Gastrocnemius medialis (tissue), 4 donors: ENCODE results near the gene LMNTD2. TPM values are rescaled to one million over a fixed set of nuclear protein-coding genes. Genes with fewer than 3 reads are reported as not detected.

Source experiments
- ATAC-seq, 2 donors: fragments of 150-250 bp; one replicate each; pipeline ENCODE4 v1.9.1; 2016
- DNase-seq, 2 donors: peaks; one replicate each; pipeline ENCODE4 v3.0.0-alpha.2; 2019
- H3K27ac ChIP-seq, 4 donors: fragments of 200-600 bp; sonication (generic); 1 replicate in 1 of 4; 2 replicates in 3 of 4; pipeline ENCODE4 v1.5.1; 2016 to 2018; ENCODE audit warnings: mild to moderate bottlenecking in 2 of 4, moderate library complexity in 1 of 4
- H3K27me3 ChIP-seq, 3 donors: fragments of 200-600 bp; sonication (generic) in 2 of 3; 1 replicate in 1 of 3; 2 replicates in 2 of 3; pipeline versions ENCODE4 v1.5.1 to v1.6.0; 2016 to 2019; ENCODE audit warnings: mild to moderate bottlenecking in 1 of 3, moderate library complexity in 1 of 3
- H3K36me3 ChIP-seq, 2 donors: fragments of 200-600 bp; sonication (generic) in 1 of 2; one replicate each; pipeline ENCODE4 v1.5.1; 2017 to 2018
- H3K4me1 ChIP-seq, 2 donors: fragments of 200-600 bp; sonication (generic) in 1 of 2; one replicate each; pipeline ENCODE4 v1.5.1; 2016 to 2017; ENCODE audit warnings: mild to moderate bottlenecking in 2 of 2
- H3K4me3 ChIP-seq, 4 donors: fragments of 200-600 bp; sonication (generic) in 3 of 4; 1 replicate in 1 of 4; 2 replicates in 3 of 4; pipeline ENCODE4 v1.5.1; 2016 to 2019; ENCODE audit warnings: mild to moderate bottlenecking in 2 of 4
- H3K9me3 ChIP-seq, 3 donors: fragments of 200-600 bp; sonication (generic) in 2 of 3; 1 replicate in 1 of 3; 2 replicates in 2 of 3; pipeline ENCODE4 v1.5.1; 2016 to 2019
- POLR2A ChIP-seq, 2 donors: fragments of 450-650 bp; IDR thresholded peaks; one replicate each; pipeline ENCODE4 v1.6.1; 2017; ENCODE audit warnings: antibody characterized with exemption in 2 of 2, mild to moderate bottlenecking in 2 of 2, moderate library complexity in 2 of 2
- in situ Hi-C, 4 donors: fragments of 200-750 bp; cut with MboI; loops; one replicate each; pipeline versions ENCODE4 v1.15.0 to v1.8.0; 2017; ENCODE audit warnings: low sequenced_read_pairs in 4 of 4
- intact Hi-C: fragments of 100-400 bp; cut with DNase I; formaldehyde crosslinking; loops from one replicate; pipeline ENCODE4 v1.15.1; 2023; ENCODE audit warnings: low total_unique reads
- total RNA-seq, 4 donors: library from RNA; depleted of rRNA; stranded (reverse); fragments of >200 nt; gene quantifications; one replicate each; pipeline versions ENCODE4 v1.1.0 to v1.2.3, GENCODE V29; 2016
- TF ChIP-seq, protein P1 (sequence below), 5 experiments: fragments of 450-650 bp in 3 of 5; fragments of 200-600 bp in 2 of 5; sonication (generic) in 2 of 5; IDR thresholded peaks in 4 of 5; conservative IDR thresholded peaks in 1 of 5; 1 replicate in 4 of 5; 2 replicates in 1 of 5; pipeline ENCODE4 v1.5.1; 2016 to 2019; ENCODE audit warnings: antibody characterized with exemption in 5 of 5, mild to moderate bottlenecking in 3 of 5, moderate library complexity in 3 of 5

The LMNTD2 gene
- total RNA-seq, 4 donors from 2014 or later, result 0.13 to 1.5 TPM; not detected in 2

- Histone ChIP-seq H3K4me3 (peak overlapping the region; percentile 73 to 84 (median 76)), H3K36me3 (peaks cover 0 to 7% of the 10 kb centered on the region in 2 donors), H3K27me3 (no peaks in the 10 kb centered on the region), H3K27ac (peak overlapping the region in 3 of 4 donors; percentile 94 to 99 (median 97)), H3K4me1 (peaks cover 42 to 64% of the 10 kb centered on the region in 2 donors), H3K9me3 (no peaks in the 10 kb centered on the region)
- in situ Hi-C loops, result no loop called here
- intact Hi-C loops, result no loop called here
- ATAC-seq (no peak), DNase-seq (no peak)
- TF ChIP-seq, protein P1, sequence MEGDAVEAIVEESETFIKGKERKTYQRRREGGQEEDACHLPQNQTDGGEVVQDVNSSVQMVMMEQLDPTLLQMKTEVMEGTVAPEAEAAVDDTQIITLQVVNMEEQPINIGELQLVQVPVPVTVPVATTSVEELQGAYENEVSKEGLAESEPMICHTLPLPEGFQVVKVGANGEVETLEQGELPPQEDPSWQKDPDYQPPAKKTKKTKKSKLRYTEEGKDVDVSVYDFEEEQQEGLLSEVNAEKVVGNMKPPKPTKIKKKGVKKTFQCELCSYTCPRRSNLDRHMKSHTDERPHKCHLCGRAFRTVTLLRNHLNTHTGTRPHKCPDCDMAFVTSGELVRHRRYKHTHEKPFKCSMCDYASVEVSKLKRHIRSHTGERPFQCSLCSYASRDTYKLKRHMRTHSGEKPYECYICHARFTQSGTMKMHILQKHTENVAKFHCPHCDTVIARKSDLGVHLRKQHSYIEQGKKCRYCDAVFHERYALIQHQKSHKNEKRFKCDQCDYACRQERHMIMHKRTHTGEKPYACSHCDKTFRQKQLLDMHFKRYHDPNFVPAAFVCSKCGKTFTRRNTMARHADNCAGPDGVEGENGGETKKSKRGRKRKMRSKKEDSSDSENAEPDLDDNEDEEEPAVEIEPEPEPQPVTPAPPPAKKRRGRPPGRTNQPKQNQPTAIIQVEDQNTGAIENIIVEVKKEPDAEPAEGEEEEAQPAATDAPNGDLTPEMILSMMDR (IDR thresholded peaks at IDR 0.05 in 4 of 5, conservative IDR thresholded peaks at IDR 0.05 in 1 of 5), result no peak
- no peak for TF ChIP-seq POLR2A (IDR thresholded peaks at IDR 0.05)
Measured at GRCh38 chr11:578276-579035, 17.9 kb upstream of the LMNTD2 start.

GRCh38 chr11:577611-577894 lies 17.0 kb upstream of the LMNTD2 start:
- in situ Hi-C loops, result no loop called here
- no peak for DNase-seq
- H3K4me1 ChIP-seq, result peaks cover 42 to 72% of the 10 kb centered on the region in 2 donors
- peak overlapping the region; percentile 73 to 84 (median 76) for H3K4me3 ChIP-seq
- H3K9me3 ChIP-seq, result no peaks in the 10 kb centered on the region
- no peaks in the 10 kb centered on the region for H3K36me3 ChIP-seq
- H3K27me3 ChIP-seq, result no peaks in the 10 kb centered on the region
- TF ChIP-seq POLR2A (IDR thresholded peaks at IDR 0.05), result no peak
- TF ChIP-seq, protein P1 (IDR thresholded peaks at IDR 0.05 in 4 of 5, conservative IDR thresholded peaks at IDR 0.05 in 1 of 5), result no peak
- H3K27ac ChIP-seq, result peak overlapping the region; percentile 94 to 99 (median 96)
- intact Hi-C loops, result loop anchor here (1.0 to 2.0 kb wide), 3 partner anchors 35 to 51 kb away; partner anchors contain the start of gene HRAS
- no peak for ATAC-seq

DNA sequence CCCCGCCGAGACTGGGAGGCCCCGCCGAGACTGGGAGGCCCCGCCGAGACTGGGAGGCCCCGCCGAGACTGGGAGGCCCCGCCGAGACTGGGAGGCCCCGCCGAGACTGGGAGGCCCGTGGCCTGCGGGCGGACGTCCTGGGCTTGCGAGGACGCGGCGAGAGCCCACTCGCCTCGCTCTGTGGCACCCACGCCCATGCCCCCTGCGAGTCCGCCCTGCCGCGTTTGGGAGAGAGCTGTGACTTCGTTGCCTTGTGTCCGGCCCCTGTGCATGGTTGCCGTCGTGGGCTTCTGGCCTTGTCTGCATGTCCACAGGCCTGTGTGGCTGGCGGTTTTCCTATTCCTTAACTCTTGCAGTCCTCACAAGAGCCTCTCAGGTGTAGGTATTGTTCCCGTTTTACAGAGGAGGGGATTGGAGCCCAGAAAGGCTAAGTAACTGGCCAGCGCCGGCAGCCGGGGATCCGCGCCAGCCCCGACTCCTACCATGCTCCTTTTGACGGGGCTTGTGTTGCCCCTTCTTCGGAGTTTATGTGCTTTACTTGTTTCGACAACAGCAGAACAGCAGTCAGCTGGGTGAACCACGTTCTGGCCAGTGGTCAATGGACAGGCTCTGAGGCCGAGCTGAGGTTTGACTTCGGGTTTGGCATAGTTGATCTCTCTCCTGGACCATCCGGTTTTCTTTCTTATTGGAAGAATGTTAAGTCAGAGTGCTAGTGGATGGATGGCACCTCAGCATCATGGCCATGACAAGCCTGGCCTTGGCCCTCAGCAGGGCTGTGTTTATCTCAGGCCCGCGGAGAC lies 16.5 kb upstream of the LMNTD2 start:
- Histone ChIP-seq H3K27me3 (no peaks in the 10 kb centered on the region), H3K4me1 (peaks cover 42 to 69% of the 10 kb centered on the region in 2 donors), H3K9me3 (no peaks in the 10 kb centered on the region), H3K27ac (peak overlapping the region; percentile 94 to 99 (median 96)), H3K36me3 (no peaks in the 10 kb centered on the region), H3K4me3 (peak overlapping the region; percentile 73 to 84 (median 76))
- TF ChIP-seq, protein P1 (IDR thresholded peaks at IDR 0.05 in 4 of 5, conservative IDR thresholded peaks at IDR 0.05 in 1 of 5), result no peak
- TF ChIP-seq POLR2A (IDR thresholded peaks at IDR 0.05), result no peak
- DNase-seq (no peak), ATAC-seq (no peak)
- in situ Hi-C loops, result no loop called here
- intact Hi-C loops, result loop anchor here (1.0 to 2.0 kb wide), 5 partner anchors 35 to 118 kb away; partner anchors contain the start of genes DEAF1, HRAS and TMEM80

GRCh38 chr11:575996-576768 lies 15.6 kb upstream of the LMNTD2 start, which contains the start of gene PHRF1:
TSS of gene PHRF1 (plus strand) at chr11:576470. CDS start at chr11:581513, 5,043 bp downstream.
- Histone ChIP-seq H3K4me3 (peak within 1 kb of the TSS; percentile 75 to 99 (median 80)), H3K27me3 (no peaks in the 10 kb centered on the region), H3K27ac (peak within 1 kb of the TSS; percentile 94 to 99 (median 96)), H3K36me3 (no peaks in the 10 kb centered on the region), H3K9me3 (no peaks in the 10 kb centered on the region), H3K4me1 (peaks cover 42 to 62% of the 10 kb centered on the region in 2 donors)
- in situ Hi-C loops, result no loop called here
- peak; percentile 93 to 97 for ATAC-seq
- TF ChIP-seq POLR2A (IDR thresholded peaks at IDR 0.05), result peak; percentile 89 to 94
- TF ChIP-seq, protein P1 (IDR thresholded peaks at IDR 0.05 in 4 of 5, conservative IDR thresholded peaks at IDR 0.05 in 1 of 5), result no peak
- intact Hi-C loops, result loop anchor here (1.0 to 2.0 kb wide), 4 partner anchors 41 to 119 kb away; partner anchors contain the start of genes DEAF1, HRAS and TMEM80
- peak; percentile 93 to 95 for DNase-seq
